BLaER1 treated with 17β-estradiol and CSF1 and Interleukin-3, amounts not matched to agents 10 nM and 100 nM (cell line): ENCODE results near the gene ERC2.

Source experiments
- H3K27ac ChIP-seq, 11 experiments: shearing (Covaris generic); formaldehyde crosslinking; 2 replicates each; pipeline ENCODE4 v1.8.1; 2022
- H3K27me3 ChIP-seq, 11 experiments: shearing (Covaris generic); formaldehyde crosslinking; 2 replicates each; pipeline ENCODE4 v1.8.1; 2022
- H3K36me3 ChIP-seq, 11 experiments: shearing (Covaris generic); formaldehyde crosslinking; 2 replicates each; pipeline ENCODE4 v1.8.1; 2022
- H3K4me1 ChIP-seq, 10 experiments: shearing (Covaris generic); formaldehyde crosslinking; 2 replicates each; pipeline ENCODE4 v1.8.1; 2022
- H3K4me2 ChIP-seq, 11 experiments: shearing (Covaris generic); formaldehyde crosslinking; 2 replicates each; pipeline ENCODE4 v1.8.1; 2022
- H3K4me3 ChIP-seq, 10 experiments: shearing (Covaris generic); formaldehyde crosslinking; 2 replicates each; pipeline ENCODE4 v1.8.1; 2022
- H3K9ac ChIP-seq, 11 experiments: shearing (Covaris generic); formaldehyde crosslinking; 2 replicates each; pipeline ENCODE4 v1.8.1; 2022
- H3K9me3 ChIP-seq, 11 experiments: shearing (Covaris generic); formaldehyde crosslinking; replicated peaks in 1 of 11; 2 replicates each; pipeline ENCODE4 v1.8.1; 2022
- H4K20me1 ChIP-seq, 11 experiments: shearing (Covaris generic); formaldehyde crosslinking; 2 replicates each; pipeline ENCODE4 v1.8.1; 2022
- Cebpa-rat ChIP-seq, 11 experiments: shearing (Covaris generic); IDR thresholded peaks; 2 replicates each; pipeline ENCODE4 v1.8.1; 2022

The ERC2 gene

DNA sequence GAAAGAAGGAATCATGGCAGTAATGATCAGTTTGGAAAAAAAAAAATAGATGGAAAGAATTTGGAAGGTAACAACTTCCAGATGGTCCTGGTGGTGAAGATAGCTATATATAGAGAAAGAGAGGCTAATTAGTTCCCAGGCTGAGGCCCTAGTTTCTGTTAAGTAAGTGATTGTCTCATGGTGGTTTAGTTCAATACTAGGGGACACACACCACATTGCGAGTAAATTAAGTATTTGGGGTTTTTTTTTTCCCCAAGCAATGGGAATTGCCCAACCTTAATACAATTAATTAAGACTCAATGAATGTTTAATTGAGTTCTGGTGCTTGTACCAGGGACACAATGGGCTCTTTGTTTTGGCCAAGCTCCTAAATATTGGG lies 837.4 kb downstream of the ERC2 start:
- no peak overlapping the region for H3K27ac ChIP-seq
- TF ChIP-seq Cebpa-rat (IDR thresholded peaks at IDR 0.05): no peak
- no peaks in the 10 kb centered on the region for H4K20me1 ChIP-seq
- no peak overlapping the region for H3K4me2 ChIP-seq
- no peaks in the 10 kb centered on the region for H3K9me3 ChIP-seq
- peaks cover 0 to 16% (median 4%) of the 10 kb centered on the region in 10 experiments; a peak in 10 of 20 replicates for H3K4me1 ChIP-seq
- no peaks in the 10 kb centered on the region for H3K36me3 ChIP-seq
- no peak overlapping the region for H3K9ac ChIP-seq
- H3K27me3 ChIP-seq: no peaks in the 10 kb centered on the region
- H3K4me3 ChIP-seq: no peak overlapping the region

DNA sequence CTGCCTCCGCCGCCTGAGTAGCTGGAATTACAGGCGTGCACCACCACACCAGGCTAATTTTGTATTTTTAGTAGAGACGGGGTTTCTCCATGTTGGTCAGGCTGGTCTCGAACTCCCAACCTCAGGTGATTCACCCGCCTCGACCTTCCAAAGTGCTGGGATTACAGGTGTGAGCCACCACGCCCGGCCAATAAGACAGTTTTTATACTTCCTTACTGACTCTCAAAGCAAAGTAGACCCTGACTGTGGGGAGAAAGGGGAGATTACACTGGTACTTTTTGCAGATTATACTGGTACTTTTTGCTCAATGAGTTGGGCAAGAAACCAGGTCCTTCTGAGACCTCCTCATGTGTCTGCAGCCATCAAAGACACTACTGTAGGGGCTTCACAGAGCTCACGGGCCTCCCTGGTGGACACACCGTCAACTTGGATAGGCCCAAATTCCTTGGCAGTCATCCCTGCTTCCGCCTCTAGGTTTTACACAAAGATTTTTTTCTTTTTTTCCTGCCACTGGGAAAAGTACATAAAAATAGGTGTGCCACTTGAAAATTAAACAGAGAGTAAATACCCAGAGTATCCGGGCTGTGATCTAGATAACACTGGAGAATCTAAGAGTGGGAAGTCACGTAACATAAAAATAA lies 837.9 kb downstream of the ERC2 start:
- Histone ChIP-seq H3K36me3 (no peaks in the 10 kb centered on the region), H3K4me1 (peaks cover 0 to 21% (median 7%) of the 10 kb centered on the region in 10 experiments; a peak in 10 of 20 replicates), H3K27me3 (no peaks in the 10 kb centered on the region), H4K20me1 (no peaks in the 10 kb centered on the region), H3K9me3 (no peaks in the 10 kb centered on the region), H3K4me3 (no peak overlapping the region), H3K9ac (no peak overlapping the region), H3K4me2 (no peak overlapping the region), H3K27ac (no peak overlapping the region)
- no peak for TF ChIP-seq Cebpa-rat (IDR thresholded peaks at IDR 0.05)

DNA sequence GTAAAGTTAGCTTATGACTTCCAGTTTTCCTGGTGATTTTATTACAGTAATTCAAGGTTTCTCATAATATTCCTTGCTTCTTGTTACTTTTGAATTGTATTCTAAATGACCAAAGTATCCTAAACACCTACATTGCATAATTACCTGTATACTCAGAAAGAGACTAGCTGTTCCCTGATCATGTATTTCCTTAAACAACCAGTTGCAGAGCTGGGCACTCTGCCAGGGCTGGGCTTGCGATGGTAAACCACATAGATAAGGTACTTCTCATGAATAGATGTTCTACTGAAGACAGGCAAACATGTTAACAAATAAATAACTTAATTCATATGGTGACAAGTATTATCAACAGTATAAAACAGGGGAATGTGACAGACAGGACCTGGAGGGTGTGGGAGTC lies 838.8 kb downstream of the ERC2 start:
- no peak for TF ChIP-seq Cebpa-rat (IDR thresholded peaks at IDR 0.05)

DNA sequence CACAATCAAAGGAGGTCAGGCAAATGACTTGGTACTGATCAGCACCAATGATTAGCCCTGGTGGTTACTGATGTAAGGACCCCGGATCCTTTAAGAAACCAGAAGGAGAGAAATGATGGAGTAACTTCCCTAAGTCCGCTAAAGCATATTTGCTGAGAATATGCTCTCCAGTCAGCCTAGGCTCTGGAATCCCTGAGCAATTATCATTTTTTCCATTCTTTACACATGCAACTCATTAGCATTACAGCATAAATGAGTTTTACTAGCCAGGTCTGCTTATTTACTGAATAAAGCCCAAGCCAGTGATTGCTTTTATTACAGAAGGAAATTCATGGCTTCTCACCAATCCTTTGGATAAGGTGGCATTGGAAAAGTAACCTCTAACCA lies 842.0 kb downstream of the ERC2 start:
- H3K27me3 ChIP-seq: no peaks in the 10 kb centered on the region
- peak overlapping the region in 4 of 11 experiments; percentile 18 to 57 (median 51); a peak in 6 of 22 replicates for H3K27ac ChIP-seq
- no peak overlapping the region for H3K9ac ChIP-seq
- no peak overlapping the region for H3K4me3 ChIP-seq
- peak overlapping the region in 5 of 11 experiments; percentile 59 to 85 (median 72); a peak in 10 of 22 replicates for H3K4me2 ChIP-seq
- no peaks in the 10 kb centered on the region for H3K9me3 ChIP-seq
- no peaks in the 10 kb centered on the region for H3K36me3 ChIP-seq
- peaks cover 0 to 47% (median 14%) of the 10 kb centered on the region in 10 experiments; a peak in 10 of 20 replicates for H3K4me1 ChIP-seq
- 0 out of 22 replicates have a peak, but pooled peaks of 1 of the 11 experiments have one; percentile 9 for TF ChIP-seq Cebpa-rat (IDR thresholded peaks at IDR 0.05)
- no peaks in the 10 kb centered on the region for H4K20me1 ChIP-seq

More for the DNA sequence above, 838.8 kb downstream of the ERC2 start:
- no peak overlapping the region for H3K9ac ChIP-seq
- H3K27ac ChIP-seq: no peak overlapping the region
- H3K4me3 ChIP-seq: no peak overlapping the region
- H4K20me1 ChIP-seq: no peaks in the 10 kb centered on the region
- H3K27me3 ChIP-seq: no peaks in the 10 kb centered on the region
- no peak overlapping the region for H3K4me2 ChIP-seq
- H3K4me1 ChIP-seq: peaks cover 0 to 31% (median 11%) of the 10 kb centered on the region in 10 experiments; a peak in 10 of 20 replicates
- H3K36me3 ChIP-seq: no peaks in the 10 kb centered on the region
- H3K9me3 ChIP-seq: no peaks in the 10 kb centered on the region

DNA sequence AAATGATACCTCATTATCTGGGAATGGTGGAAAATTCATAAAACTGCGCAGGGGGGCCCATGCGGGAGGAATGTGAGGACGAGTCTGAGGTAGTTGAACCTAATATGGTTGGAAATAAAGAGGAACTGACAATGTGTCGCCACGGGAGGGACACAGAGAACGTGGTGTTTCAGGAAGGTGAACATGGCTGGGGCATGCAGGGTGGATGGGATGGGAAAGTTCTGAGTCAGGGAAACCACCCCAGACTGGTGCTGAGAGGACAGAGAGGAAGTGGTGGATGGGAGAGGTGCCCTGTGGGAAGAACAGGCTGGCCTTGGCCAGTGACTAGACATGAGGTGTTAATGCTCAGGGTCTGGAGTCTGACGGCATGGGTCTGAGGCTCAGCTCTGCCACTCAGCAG lies 844.0 kb downstream of the ERC2 start:
- Histone ChIP-seq H3K4me1 (peaks cover 0 to 60% (median 14%) of the 10 kb centered on the region in 10 experiments; a peak in 10 of 20 replicates), H4K20me1 (no peaks in the 10 kb centered on the region), H3K9me3 (no peaks in the 10 kb centered on the region), H3K27me3 (no peaks in the 10 kb centered on the region), H3K4me3 (no peak overlapping the region), H3K27ac (peak overlapping the region in 3 of 11 experiments; percentile 34 to 57 (median 50); a peak in 3 of 22 replicates), H3K9ac (no peak overlapping the region), H3K36me3 (no peaks in the 10 kb centered on the region), H3K4me2 (peak overlapping the region in 5 of 11 experiments; percentile 45 to 85 (median 72); a peak in 9 of 22 replicates)
- no peak for TF ChIP-seq Cebpa-rat (IDR thresholded peaks at IDR 0.05)

DNA sequence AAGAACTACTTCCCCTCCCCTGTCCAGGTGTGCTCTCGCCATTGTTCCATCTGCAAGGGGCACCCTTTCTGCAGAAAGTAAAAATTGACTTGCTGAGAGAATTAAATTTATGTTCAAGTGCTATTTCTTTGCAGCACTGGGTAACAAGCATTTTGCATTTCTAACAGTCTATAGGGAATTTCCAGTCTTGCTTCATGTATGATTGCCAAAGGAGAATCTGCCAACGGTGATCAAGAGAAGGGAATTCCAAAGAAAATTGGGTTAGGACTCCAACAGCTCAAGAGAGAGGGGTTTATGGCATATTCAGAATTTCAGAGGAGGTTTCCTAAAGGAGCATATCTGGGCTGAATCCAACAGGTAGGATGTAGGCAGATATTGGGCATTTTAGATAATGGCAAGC lies 844.5 kb downstream of the ERC2 start:
- H3K9me3 ChIP-seq: no peaks in the 10 kb centered on the region
- H3K36me3 ChIP-seq: no peaks in the 10 kb centered on the region
- H4K20me1 ChIP-seq: no peaks in the 10 kb centered on the region
- H3K27ac ChIP-seq: peak overlapping the region in 2 of 11 experiments; percentile 50 to 57; a peak in 1 of 22 replicates
- no peak overlapping the region for H3K4me3 ChIP-seq
- H3K4me2 ChIP-seq: peak overlapping the region in 3 of 11 experiments; percentile 72 to 85 (median 80); a peak in 6 of 22 replicates
- TF ChIP-seq Cebpa-rat (IDR thresholded peaks at IDR 0.05): no peak
- H3K9ac ChIP-seq: no peak overlapping the region
- peaks cover 0 to 60% (median 14%) of the 10 kb centered on the region in 10 experiments; a peak in 10 of 20 replicates for H3K4me1 ChIP-seq
- H3K27me3 ChIP-seq: no peaks in the 10 kb centered on the region

DNA sequence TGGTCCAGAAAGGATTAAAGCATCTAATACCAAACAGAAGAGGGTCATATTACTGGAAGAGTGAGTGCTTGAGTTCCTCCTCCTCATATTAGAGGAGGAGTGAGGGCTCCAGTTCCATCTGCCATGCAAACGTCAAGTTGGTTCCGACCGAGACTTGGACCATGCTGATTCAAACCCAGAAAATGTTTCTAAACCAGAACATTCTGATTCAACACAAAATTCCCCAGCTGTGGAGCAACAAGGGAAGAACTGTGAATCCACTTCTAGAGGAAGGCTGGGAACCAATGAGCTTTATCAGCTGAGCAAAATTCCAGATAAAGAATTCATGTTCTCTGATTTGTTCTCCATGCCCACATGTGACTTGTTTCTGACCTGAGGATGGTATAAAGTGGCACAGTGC lies 845.5 kb downstream of the ERC2 start:
- no peaks in the 10 kb centered on the region for H4K20me1 ChIP-seq
- TF ChIP-seq Cebpa-rat (IDR thresholded peaks at IDR 0.05): no peak
- H3K9me3 ChIP-seq: no peaks in the 10 kb centered on the region
- H3K4me1 ChIP-seq: peaks cover 0 to 60% (median 14%) of the 10 kb centered on the region in 10 experiments; a peak in 10 of 20 replicates
- no peaks in the 10 kb centered on the region for H3K27me3 ChIP-seq
- H3K36me3 ChIP-seq: no peaks in the 10 kb centered on the region
- no peak overlapping the region for H3K27ac ChIP-seq
- H3K4me3 ChIP-seq: no peak overlapping the region
- H3K4me2 ChIP-seq: no peak overlapping the region
- H3K9ac ChIP-seq: no peak overlapping the region

DNA sequence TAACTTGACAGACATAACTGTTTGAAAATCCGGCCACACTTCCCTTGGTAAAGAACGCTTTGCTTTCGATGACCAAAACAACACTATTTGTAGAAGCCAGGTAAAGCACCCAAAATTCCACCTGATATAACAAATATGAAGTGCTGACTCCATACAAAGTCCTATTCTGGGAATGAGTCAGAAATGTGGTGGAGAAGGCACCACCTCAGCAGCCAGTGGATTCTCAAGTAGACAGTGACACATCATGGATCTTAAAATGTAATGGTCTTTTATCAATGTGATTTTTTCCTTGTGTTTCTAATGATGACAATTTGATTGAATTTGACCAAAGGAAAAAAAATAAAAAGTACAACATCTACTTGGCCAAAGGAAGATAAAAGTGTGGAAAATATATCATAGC lies 846.2 kb downstream of the ERC2 start:
- Histone ChIP-seq H3K27ac (no peak overlapping the region), H3K27me3 (no peaks in the 10 kb centered on the region), H3K9me3 (no peaks in the 10 kb centered on the region), H3K4me3 (no peak overlapping the region), H3K9ac (no peak overlapping the region), H3K4me2 (no peak overlapping the region), H3K36me3 (no peaks in the 10 kb centered on the region), H3K4me1 (peaks cover 0 to 58% (median 14%) of the 10 kb centered on the region in 10 experiments; a peak in 10 of 20 replicates), H4K20me1 (no peaks in the 10 kb centered on the region)
- TF ChIP-seq Cebpa-rat (IDR thresholded peaks at IDR 0.05): no peak

DNA sequence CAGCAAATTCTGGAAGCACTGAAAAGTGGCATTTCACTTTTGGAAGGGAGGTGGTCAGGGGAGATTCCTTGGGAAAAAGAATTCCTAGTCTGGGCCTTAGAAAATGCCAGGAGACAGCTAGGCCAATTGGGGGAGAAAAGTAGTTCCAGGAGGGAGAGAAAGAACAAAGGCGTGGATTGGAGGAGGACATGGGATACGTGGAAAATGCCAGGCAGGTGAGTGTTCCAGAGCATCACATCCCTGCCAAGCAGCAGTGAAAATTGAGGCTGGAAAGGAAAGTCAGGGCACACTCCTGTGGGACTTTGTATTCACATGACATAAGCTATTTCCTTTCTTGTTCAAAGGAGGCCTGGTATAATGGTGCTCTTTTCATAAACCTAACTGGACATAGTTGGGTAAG lies 846.6 kb downstream of the ERC2 start:
- TF ChIP-seq Cebpa-rat (IDR thresholded peaks at IDR 0.05): no peak
- H3K4me2 ChIP-seq: no peak overlapping the region
- H3K27ac ChIP-seq: no peak overlapping the region
- no peaks in the 10 kb centered on the region for H3K27me3 ChIP-seq
- no peaks in the 10 kb centered on the region for H3K9me3 ChIP-seq
- no peaks in the 10 kb centered on the region for H3K36me3 ChIP-seq
- H4K20me1 ChIP-seq: no peaks in the 10 kb centered on the region
- H3K4me1 ChIP-seq: peaks cover 0 to 58% (median 13%) of the 10 kb centered on the region in 10 experiments; a peak in 10 of 20 replicates
- H3K4me3 ChIP-seq: no peak overlapping the region
- H3K9ac ChIP-seq: no peak overlapping the region

DNA sequence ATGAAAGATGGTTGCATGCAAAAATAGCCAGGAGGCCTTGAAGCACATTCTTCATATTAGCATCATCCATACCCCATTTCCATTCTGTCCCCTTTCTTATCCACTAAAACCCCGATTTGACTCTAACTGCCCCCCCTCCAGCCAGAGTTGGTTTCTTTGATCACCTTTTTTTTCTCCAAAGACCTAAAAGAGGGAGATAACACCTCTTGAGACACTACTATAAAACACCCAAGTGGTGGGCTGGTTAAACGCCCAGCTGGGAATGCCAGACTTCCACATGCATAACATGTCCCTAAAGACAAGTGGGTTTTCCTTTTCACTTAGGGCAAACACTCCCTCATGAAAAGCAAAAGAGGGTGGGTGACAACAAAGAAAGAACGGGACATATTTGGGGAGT lies 847.2 kb downstream of the ERC2 start:
- Histone ChIP-seq H3K9ac (no peak overlapping the region), H3K4me1 (peaks cover 0 to 58% (median 10%) of the 10 kb centered on the region in 10 experiments; a peak in 10 of 20 replicates), H3K9me3 (no peaks in the 10 kb centered on the region), H3K27ac (no peak overlapping the region; a peak in 1 of 22 replicates), H4K20me1 (no peaks in the 10 kb centered on the region), H3K4me3 (no peak overlapping the region), H3K4me2 (peak overlapping the region in 3 of 11 experiments; percentile 28 to 57 (median 46); a peak in 6 of 22 replicates), H3K27me3 (no peaks in the 10 kb centered on the region), H3K36me3 (no peaks in the 10 kb centered on the region)
- TF ChIP-seq Cebpa-rat (IDR thresholded peaks at IDR 0.05): no peak
